ENCODE measurements around the gene STK32A. TPM values are rescaled to one million over a fixed set of nuclear protein-coding genes. Genes with fewer than 3 reads are reported as not detected.
A peak's percentile ranks its signal among the peaks of the same experiment; 100 is the strongest.

The STK32A gene
- total RNA-seq, 4 donors from 2014 or later = 2.5 to 15.3 (median 9.4) TPM

DNA sequence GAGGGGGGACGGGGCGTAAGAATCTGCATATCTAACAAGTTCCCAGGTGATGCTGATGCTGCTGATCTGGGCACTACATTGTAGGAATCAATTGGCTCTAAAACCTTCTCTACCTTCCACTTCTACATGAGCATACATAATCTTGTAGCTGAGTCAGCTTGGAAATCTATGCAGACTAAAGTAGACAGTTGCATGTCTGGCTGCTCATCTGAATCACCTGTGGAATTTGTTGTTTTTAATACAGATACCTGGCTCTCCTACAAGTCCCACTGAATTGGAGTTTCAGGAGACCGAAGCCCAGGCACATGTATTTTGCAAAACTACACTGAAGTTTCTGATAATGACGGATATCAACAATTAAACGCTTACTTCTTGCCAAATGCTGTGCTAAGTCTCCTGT lies 113.6 kb downstream of the STK32A start:
- H3K4me1 ChIP-seq = peaks cover 7 to 11% of the 10 kb centered on the region in 2 donors
- no peaks in the 10 kb centered on the region for H3K27me3 ChIP-seq
- intact Hi-C loops (cut with DNase I) = no loop called here
- H3K9me3 ChIP-seq = no peaks in the 10 kb centered on the region
- peak overlapping the region in 2 of 3 donors; percentile 56 to 71 for H3K27ac ChIP-seq
- H3K36me3 ChIP-seq = no peaks in the 10 kb centered on the region
- WGBS, 2 donors = 66 to 71% methylated on average over 5 of the region's 5 CpGs
- H3K4me3 ChIP-seq (replicated peaks in 1 of 3) = no peak overlapping the region
- DNase-seq = peak in 1 of 2 donors; percentile 6
- TF ChIP-seq, protein P1, sequence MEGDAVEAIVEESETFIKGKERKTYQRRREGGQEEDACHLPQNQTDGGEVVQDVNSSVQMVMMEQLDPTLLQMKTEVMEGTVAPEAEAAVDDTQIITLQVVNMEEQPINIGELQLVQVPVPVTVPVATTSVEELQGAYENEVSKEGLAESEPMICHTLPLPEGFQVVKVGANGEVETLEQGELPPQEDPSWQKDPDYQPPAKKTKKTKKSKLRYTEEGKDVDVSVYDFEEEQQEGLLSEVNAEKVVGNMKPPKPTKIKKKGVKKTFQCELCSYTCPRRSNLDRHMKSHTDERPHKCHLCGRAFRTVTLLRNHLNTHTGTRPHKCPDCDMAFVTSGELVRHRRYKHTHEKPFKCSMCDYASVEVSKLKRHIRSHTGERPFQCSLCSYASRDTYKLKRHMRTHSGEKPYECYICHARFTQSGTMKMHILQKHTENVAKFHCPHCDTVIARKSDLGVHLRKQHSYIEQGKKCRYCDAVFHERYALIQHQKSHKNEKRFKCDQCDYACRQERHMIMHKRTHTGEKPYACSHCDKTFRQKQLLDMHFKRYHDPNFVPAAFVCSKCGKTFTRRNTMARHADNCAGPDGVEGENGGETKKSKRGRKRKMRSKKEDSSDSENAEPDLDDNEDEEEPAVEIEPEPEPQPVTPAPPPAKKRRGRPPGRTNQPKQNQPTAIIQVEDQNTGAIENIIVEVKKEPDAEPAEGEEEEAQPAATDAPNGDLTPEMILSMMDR (IDR thresholded peaks at IDR 0.05) = peak in 1 of 6 experiments; percentile 29
- TF ChIP-seq POLR2A (IDR thresholded peaks at IDR 0.05) = no peak

DNA sequence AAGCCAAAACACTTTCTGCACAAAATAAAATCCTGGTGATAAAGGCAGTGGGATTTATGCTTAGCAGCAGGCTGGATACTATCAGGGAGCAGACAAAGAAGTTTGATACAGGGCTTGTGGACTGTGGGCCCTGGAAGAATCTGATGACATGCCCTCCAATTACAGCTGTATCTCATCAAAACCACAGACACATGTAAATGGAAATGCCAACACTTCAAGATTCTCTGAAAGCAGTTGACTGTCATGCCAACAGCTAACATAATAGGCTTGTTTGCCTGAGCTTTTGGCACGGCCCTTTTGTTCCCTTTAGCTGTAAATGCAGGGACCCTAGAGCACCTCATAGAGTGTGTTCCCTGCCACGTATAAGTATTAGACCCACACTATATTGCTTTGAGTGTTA lies 114.4 kb downstream of the STK32A start:
- H3K27ac ChIP-seq = peak overlapping the region in 2 of 3 donors; percentile 56 to 71
- peaks cover 7 to 11% of the 10 kb centered on the region in 2 donors for H3K4me1 ChIP-seq
- no peaks in the 10 kb centered on the region for H3K27me3 ChIP-seq
- no peaks in the 10 kb centered on the region for H3K36me3 ChIP-seq
- no peak for TF ChIP-seq POLR2A (IDR thresholded peaks at IDR 0.05)
- TF ChIP-seq, protein P1 (IDR thresholded peaks at IDR 0.05) = no peak
- intact Hi-C loops (cut with DNase I) = no loop called here
- no peak for DNase-seq
- no peak overlapping the region for H3K4me3 ChIP-seq (replicated peaks in 1 of 3)
- 60 to 91% methylated on average over 2 of the region's 2 CpGs for WGBS, 2 donors
- no peaks in the 10 kb centered on the region for H3K9me3 ChIP-seq

DNA sequence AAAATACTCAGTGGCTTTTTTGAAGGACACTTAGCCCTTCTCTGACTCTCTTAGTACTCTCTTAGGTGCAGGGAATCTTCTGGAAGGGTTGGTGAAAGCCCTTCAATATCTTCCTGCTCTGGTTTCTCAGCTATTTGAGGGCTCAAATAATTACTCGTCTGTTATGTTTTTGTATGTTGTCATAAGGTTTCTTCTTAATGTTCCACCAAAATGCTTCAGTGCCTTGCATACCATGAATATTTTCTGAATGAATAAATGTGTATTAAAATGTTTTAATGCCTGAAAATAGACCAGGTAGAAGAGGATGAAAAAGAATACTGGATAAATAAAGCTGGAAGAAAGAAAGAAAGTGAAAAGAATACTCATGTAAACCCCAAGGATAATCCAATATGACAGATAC lies 124.3 kb downstream of the STK32A start:
- Histone ChIP-seq H3K36me3 (no peaks in the 10 kb centered on the region), H3K9me3 (no peaks in the 10 kb centered on the region), H3K4me1 (peaks cover 0 to 4% of the 10 kb centered on the region in 2 donors), H3K27me3 (no peaks in the 10 kb centered on the region), H3K27ac (peak overlapping the region in 1 of 3 donors; percentile 50), H3K4me3 (replicated peaks in 1 of 3) (no peak overlapping the region)
- no peak for DNase-seq
- WGBS, 2 donors = 55 to 63% methylated on average over 1 of the region's 1 CpG
- intact Hi-C loops (cut with DNase I) = no loop called here
- no peak for TF ChIP-seq POLR2A (IDR thresholded peaks at IDR 0.05)
- TF ChIP-seq, protein P1 (IDR thresholded peaks at IDR 0.05) = no peak

DNA sequence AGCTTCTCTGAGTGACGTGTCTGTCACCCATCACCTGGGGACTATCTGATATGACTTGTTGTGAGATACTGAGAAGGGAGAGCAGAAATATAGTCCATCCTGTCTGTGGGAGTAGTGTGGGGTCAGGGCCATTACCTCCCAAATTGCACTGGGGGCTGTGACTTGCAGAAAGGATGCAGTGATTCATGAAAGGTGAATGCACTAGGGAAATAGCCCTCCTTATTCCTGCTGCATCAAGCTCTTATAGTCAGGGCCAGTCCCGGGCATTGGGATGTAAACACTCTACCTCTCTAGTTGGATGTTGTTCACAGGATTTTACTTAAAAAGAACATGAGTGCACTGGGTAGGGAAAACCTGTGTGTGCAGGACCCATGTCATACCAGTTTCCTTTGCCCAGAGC lies 124.8 kb downstream of the STK32A start:
- TF ChIP-seq, protein P1 (IDR thresholded peaks at IDR 0.05) = no peak
- TF ChIP-seq POLR2A (IDR thresholded peaks at IDR 0.05) = no peak
- no peak overlapping the region for H3K4me3 ChIP-seq (replicated peaks in 1 of 3)
- H3K4me1 ChIP-seq = peaks cover 0 to 4% of the 10 kb centered on the region in 2 donors
- H3K36me3 ChIP-seq = no peaks in the 10 kb centered on the region
- no peaks in the 10 kb centered on the region for H3K9me3 ChIP-seq
- no peak for DNase-seq
- intact Hi-C loops (cut with DNase I) = no loop called here
- no peak overlapping the region for H3K27ac ChIP-seq
- no peaks in the 10 kb centered on the region for H3K27me3 ChIP-seq
- 90 to 93% methylated on average over 2 of the region's 2 CpGs for WGBS, 2 donors

DNA sequence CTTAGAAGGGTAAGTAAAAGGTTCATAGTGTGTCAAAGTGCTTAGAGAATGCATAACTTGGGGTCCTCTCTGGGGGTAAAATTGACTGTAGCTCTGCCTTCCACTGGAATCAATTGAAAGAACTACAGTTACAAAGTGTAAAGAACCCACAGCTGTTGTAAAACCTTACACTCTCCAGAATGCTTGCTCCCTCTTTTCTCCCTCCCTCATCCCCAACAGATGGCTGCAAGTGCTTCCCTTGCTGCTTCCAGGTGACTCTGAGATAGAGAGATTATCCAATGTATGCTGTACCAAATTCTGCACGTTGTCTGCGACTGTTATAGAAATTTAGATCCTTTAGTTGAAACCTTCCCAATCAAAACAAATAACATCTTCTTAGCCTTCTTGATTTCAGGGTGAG lies 126.0 kb downstream of the STK32A start:
- Histone ChIP-seq H3K9me3 (no peaks in the 10 kb centered on the region), H3K27ac (no peak overlapping the region), H3K27me3 (no peaks in the 10 kb centered on the region), H3K4me1 (peaks cover 0 to 4% of the 10 kb centered on the region in 2 donors), H3K36me3 (no peaks in the 10 kb centered on the region), H3K4me3 (replicated peaks in 1 of 3) (no peak overlapping the region)
- TF ChIP-seq, protein P1 (IDR thresholded peaks at IDR 0.05) = no peak
- intact Hi-C loops (cut with DNase I) = no loop called here
- DNase-seq = no peak
- WGBS, 2 donors = 82 to 92% methylated on average over 2 of the region's 2 CpGs

Measured in thyroid gland (tissue), 4 donors.